ENCODE measurements around the gene CCDC88C. TPM values are rescaled to one million over a fixed set of nuclear protein-coding genes. Genes with fewer than 3 reads are reported as not detected.
"Not testable (repeated sequence)": the region's sequence is repeated elsewhere in the genome, so short reads cannot be mapped to it uniquely, and the experiment has no call there.

Gene CCDC88C
- total RNA-seq, 1 donor, result 174 TPM

GRCh38 chr14:91245616-91246015 lies 172.0 kb downstream of the CCDC88C start:
- H3K27me3 ChIP-seq (ENCODE audit: insufficient read depth, low read length); H3K9me3 ChIP-seq (ENCODE audit: low read depth, low read length); H3K4me3 ChIP-seq (ENCODE audit: low read length): not testable (repeated sequence)
- peaks cover 93% of the 10 kb centered on the region for H3K4me1 ChIP-seq (ENCODE audit: insufficient read depth, low read length)

DNA sequence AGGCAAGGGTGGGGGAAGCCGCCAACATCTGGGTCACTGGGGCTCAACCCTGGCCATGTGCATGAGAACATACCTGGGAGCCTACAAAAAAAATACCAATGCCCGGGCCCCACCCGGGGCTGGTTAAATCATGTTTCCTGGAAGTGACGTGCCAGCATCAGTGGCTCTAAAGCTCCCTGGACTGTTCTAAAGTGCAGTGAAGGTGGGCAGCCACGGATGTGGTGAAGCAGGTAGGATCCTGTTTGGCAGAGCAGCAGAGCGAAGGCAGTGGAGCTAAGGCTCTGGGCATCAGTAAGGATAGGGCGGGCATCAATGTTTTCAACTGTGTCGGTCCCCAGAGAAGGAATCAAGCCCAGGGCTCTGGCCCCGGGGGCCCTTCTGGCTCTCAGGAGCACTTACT lies 172.6 kb downstream of the CCDC88C start:
- Histone ChIP-seq H3K27me3 (ENCODE audit: insufficient read depth, low read length) (no peaks in the 10 kb centered on the region), H3K4me3 (ENCODE audit: low read length) (no peak overlapping the region), H3K9me3 (ENCODE audit: low read depth, low read length) (no peaks in the 10 kb centered on the region), H3K4me1 (ENCODE audit: insufficient read depth, low read length) (peaks cover 87% of the 10 kb centered on the region)

DNA sequence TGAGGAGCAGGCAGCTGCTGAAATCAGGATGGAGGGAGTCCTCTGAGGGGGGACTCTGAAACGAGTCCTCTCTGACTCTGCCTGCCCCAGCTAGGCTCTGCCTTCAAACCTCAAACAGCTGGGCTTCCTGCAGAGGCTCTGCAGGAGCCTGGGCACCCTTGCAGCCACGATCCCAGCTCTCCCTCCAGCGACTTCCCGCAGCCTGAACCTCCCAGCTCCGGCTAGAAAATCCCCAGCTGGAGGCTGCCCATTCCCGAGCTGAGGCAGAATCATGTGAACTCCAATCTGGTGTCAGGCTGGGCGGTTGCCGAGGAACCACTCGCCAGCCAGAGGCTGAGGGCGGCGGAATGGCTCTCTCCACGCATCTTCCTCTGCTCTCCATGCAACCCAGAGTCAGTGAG lies 173.1 kb downstream of the CCDC88C start, which contains the start of gene GPR68:
GPR68 (minus strand) TSS at position 204 of the 401 bp plus-strand sequence. CDS start 9,654 bp downstream, outside the sequence.
- Histone ChIP-seq H3K27me3 (ENCODE audit: insufficient read depth, low read length) (no peaks in the 10 kb centered on the region), H3K4me1 (ENCODE audit: insufficient read depth, low read length) (peaks cover 82% of the 10 kb centered on the region), H3K9me3 (ENCODE audit: low read depth, low read length) (no peaks in the 10 kb centered on the region), H3K4me3 (ENCODE audit: low read length) (peak within 1 kb of the TSS; percentile 20)

DNA sequence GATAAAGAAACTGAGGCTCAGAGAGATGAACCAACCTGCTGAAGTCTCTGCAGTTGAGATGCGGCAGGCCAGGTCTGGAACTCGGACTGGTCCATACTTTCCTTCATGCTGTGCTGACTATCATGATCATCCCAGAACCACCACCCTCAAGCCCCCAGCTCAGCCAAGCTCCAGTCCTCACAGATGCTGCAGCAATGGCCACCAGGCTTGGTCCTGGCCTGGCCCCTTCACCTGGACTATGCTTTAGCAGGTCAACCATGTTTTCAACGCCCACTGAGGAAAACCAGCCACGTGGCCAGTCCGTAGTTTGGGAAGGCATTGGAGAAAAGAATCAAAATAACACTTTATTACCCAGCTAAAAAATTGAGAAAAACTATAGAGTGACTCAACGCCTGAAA lies 174.5 kb downstream of the CCDC88C start:
- Histone ChIP-seq H3K9me3 (ENCODE audit: low read depth, low read length) (no peaks in the 10 kb centered on the region), H3K4me1 (ENCODE audit: insufficient read depth, low read length) (peaks cover 79% of the 10 kb centered on the region), H3K4me3 (ENCODE audit: low read length) (peak overlapping the region; percentile 27), H3K27me3 (ENCODE audit: insufficient read depth, low read length) (no peaks in the 10 kb centered on the region)

DNA sequence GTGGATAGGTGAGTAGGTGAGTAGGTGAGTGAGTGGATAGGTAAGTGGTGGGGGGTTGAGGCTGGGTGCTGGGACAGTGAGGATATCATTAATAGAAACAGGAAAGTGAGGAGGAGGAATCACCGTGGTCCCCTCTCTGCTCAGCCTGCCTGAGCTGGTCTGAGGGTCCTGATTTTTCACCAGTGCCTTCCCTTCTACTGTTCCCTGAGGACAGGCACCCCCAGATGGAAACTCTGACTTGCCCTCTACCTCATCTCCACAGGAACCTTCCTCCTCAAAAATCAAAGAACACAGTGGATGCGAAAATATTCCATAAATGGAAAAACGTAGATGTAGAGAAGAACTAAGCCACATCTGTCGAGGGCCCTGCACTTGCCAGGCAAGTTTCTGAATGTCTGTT lies 175.0 kb downstream of the CCDC88C start:
- peak overlapping the region; percentile 27 for H3K4me3 ChIP-seq (ENCODE audit: low read length)
- no peaks in the 10 kb centered on the region for H3K9me3 ChIP-seq (ENCODE audit: low read depth, low read length)
- H3K27me3 ChIP-seq (ENCODE audit: insufficient read depth, low read length), result no peaks in the 10 kb centered on the region
- peaks cover 77% of the 10 kb centered on the region for H3K4me1 ChIP-seq (ENCODE audit: insufficient read depth, low read length)

- Histone ChIP-seq H3K4me1 (ENCODE audit: insufficient read depth, low read length) (peaks cover 71% of the 10 kb centered on the region), H3K27me3 (ENCODE audit: insufficient read depth, low read length) (no peaks in the 10 kb centered on the region), H3K9me3 (ENCODE audit: low read depth, low read length) (no peaks in the 10 kb centered on the region), H3K4me3 (ENCODE audit: low read length) (peak overlapping the region; percentile 38)
Observed at GRCh38 chr14:91241863-91242262, 175.8 kb downstream of the CCDC88C start.

GRCh38 chr14:91238661-91239060 lies 179.0 kb downstream of the CCDC88C start:
- Histone ChIP-seq H3K4me3 (ENCODE audit: low read length) (no peak overlapping the region), H3K4me1 (ENCODE audit: insufficient read depth, low read length) (peaks cover 52% of the 10 kb centered on the region), H3K9me3 (ENCODE audit: low read depth, low read length) (no peaks in the 10 kb centered on the region), H3K27me3 (ENCODE audit: insufficient read depth, low read length) (no peaks in the 10 kb centered on the region)

GRCh38 chr14:91238085-91238484 lies 179.5 kb downstream of the CCDC88C start:
- no peaks in the 10 kb centered on the region for H3K27me3 ChIP-seq (ENCODE audit: insufficient read depth, low read length)
- peaks cover 52% of the 10 kb centered on the region for H3K4me1 ChIP-seq (ENCODE audit: insufficient read depth, low read length)
- no peaks in the 10 kb centered on the region for H3K9me3 ChIP-seq (ENCODE audit: low read depth, low read length)
- no peak overlapping the region for H3K4me3 ChIP-seq (ENCODE audit: low read length)

GRCh38 chr14:91237219-91237618 lies 180.4 kb downstream of the CCDC88C start:
- H3K4me1 ChIP-seq (ENCODE audit: insufficient read depth, low read length), result peaks cover 52% of the 10 kb centered on the region
- H3K27me3 ChIP-seq (ENCODE audit: insufficient read depth, low read length), result no peaks in the 10 kb centered on the region
- no peaks in the 10 kb centered on the region for H3K9me3 ChIP-seq (ENCODE audit: low read depth, low read length)
- H3K4me3 ChIP-seq (ENCODE audit: low read length), result no peak overlapping the region

DNA sequence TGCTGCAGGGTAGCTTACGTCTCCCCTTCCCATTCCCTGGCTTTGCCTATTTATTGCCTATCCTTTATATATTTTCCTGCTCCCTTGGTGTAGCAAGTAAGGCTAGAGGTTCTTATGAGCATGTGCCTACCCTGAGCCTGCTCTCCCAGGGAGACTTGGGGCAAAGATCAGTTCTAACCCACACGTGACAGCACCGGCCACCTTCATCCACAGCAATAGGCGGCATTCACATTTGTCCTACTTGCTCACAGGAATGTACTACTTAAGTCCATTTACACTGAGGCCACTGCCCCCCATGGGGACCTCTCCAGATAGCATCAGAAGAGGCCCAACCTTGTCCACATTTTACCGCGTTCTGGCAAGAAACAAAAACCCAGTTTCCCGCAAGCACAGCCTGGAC lies 181.8 kb downstream of the CCDC88C start:
- H3K4me3 ChIP-seq (ENCODE audit: low read length), result no peak overlapping the region
- H3K27me3 ChIP-seq (ENCODE audit: insufficient read depth, low read length), result no peaks in the 10 kb centered on the region
- H3K9me3 ChIP-seq (ENCODE audit: low read depth, low read length), result no peaks in the 10 kb centered on the region
- peaks cover 52% of the 10 kb centered on the region for H3K4me1 ChIP-seq (ENCODE audit: insufficient read depth, low read length)

DNA sequence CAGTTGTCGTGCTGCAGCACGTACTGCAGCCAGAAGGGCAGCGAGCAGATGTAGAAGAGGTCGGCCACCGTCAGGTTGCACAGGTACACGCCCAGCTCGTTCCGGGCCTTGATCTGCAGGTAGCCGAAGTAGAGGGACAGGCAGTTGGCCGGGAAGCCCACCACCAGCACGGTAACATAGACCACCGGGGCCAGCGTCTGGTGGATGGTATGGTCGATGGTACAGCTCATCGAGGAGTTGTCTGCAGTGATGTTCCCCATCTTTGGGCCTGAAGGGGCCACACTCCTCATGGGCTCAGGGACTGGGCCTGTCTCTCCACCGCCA lies 182.9 kb downstream of the CCDC88C start:
- peaks cover 61% of the 10 kb centered on the region for H3K4me1 ChIP-seq (ENCODE audit: insufficient read depth, low read length)
- no peak overlapping the region for H3K4me3 ChIP-seq (ENCODE audit: low read length)
- H3K9me3 ChIP-seq (ENCODE audit: low read depth, low read length), result no peaks in the 10 kb centered on the region
- H3K27me3 ChIP-seq (ENCODE audit: insufficient read depth, low read length), result no peaks in the 10 kb centered on the region

DNA sequence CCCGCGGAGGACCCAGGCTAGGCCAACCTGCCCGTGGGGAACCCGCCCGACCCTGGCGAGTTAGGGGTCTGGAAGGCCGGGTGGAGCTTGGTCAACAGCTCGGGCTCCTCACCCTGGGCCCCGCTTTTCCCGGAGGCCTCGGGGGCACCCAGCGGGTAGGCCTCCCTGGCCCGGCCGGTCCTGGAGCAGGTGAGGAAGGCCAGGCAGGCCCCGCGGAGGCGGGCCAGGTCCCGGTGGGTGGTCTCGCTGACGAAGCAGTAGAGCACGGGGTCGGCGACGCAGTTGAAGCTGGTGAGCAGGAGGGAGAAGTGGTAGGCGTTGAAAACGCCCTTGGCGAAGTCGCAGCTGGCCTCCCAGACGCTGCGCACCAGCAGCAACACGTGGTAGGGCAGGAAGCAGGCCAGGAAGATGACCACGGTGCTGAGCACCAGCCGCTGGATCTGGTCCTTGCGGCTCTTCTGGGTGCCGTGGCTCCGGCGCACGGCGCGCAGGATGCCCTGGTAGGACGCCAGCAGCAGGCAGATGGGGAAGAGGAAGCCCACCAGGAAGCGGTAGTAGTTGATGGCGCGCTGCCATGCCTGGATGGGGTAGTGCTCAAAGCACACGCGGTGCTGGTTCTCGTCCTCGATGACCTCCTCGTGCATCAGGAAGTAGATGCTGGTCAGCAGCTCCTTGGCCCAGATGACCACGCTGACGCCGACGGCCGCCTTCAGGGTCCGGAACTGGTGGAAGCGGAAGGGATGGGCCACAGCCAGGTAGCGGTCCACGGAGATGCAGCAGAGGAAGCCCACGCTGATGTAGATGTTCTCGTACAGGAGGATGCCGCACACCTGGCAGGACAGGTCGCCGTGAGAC lies 183.5 kb downstream of the CCDC88C start:
- H3K27me3 ChIP-seq (ENCODE audit: insufficient read depth, low read length), result no peaks in the 10 kb centered on the region
- no peaks in the 10 kb centered on the region for H3K9me3 ChIP-seq (ENCODE audit: low read depth, low read length)
- H3K4me3 ChIP-seq (ENCODE audit: low read length), result no peak overlapping the region
- H3K4me1 ChIP-seq (ENCODE audit: insufficient read depth, low read length), result peaks cover 66% of the 10 kb centered on the region

DNA sequence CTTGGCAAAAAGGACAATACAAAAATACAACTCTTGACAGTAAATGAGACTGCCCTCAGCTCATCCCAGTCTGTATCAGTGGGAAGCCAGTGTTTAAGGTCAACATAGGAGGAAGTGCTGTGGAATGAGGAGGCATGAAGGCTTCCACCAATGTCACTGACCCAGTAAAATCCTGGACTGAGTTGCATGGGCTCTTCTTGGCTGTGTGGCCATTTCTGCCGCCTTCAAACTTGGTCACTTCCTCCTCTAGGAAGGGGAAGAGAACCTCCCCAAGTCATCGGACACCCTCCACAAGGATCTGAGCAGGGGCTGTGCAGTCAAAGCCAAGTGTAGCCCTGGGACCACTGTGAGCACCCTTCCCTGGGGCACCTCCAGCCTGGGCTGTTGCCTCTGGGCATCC lies 185.0 kb downstream of the CCDC88C start:
- Histone ChIP-seq H3K4me1 (ENCODE audit: insufficient read depth, low read length) (peaks cover 72% of the 10 kb centered on the region), H3K27me3 (ENCODE audit: insufficient read depth, low read length) (no peaks in the 10 kb centered on the region), H3K4me3 (ENCODE audit: low read length) (no peak overlapping the region), H3K9me3 (ENCODE audit: low read depth, low read length) (no peaks in the 10 kb centered on the region)

DNA sequence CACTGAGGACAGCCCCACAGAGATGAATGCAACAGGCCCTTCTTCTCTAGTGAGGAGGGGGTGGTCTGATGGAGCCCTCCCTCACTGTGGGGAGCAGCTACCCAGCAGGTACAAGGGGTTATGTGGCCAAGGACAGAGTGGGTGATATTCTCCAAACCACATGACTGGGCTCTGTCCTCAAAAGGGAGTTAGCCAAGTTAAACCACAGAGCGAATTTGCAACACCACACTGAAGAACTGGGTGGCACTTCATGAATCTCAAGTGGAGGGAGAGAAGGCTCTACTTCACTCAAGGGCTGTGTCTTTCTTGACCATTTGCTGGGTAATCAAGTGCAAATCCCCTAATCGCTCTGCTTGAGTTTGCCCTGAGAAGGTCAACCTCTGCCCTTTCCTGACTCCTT lies 185.6 kb downstream of the CCDC88C start:
- H3K4me3 ChIP-seq (ENCODE audit: low read length), result no peak overlapping the region
- H3K27me3 ChIP-seq (ENCODE audit: insufficient read depth, low read length), result no peaks in the 10 kb centered on the region
- peaks cover 78% of the 10 kb centered on the region for H3K4me1 ChIP-seq (ENCODE audit: insufficient read depth, low read length)
- H3K9me3 ChIP-seq (ENCODE audit: low read depth, low read length), result no peaks in the 10 kb centered on the region

DNA sequence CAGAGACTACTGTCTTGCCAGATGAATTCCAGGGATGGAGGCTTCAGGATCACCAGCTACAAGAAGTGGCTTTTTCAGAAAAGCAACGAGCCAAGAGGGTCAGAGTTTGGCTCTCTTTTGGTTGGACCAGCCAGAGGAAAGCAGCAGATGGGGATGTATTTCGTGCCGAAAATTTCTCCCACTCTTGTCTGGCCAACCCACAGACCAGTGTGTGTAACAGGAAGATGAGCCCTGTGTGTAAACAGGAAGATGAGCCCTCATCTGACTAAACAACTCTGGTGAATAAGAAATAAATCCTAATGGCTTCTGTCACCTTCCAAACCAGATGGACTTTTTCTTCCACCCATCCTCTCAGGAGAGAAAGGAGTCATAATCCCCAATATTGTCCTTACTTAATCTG lies 186.2 kb downstream of the CCDC88C start:
- Histone ChIP-seq H3K4me1 (ENCODE audit: insufficient read depth, low read length) (peaks cover 84% of the 10 kb centered on the region), H3K4me3 (ENCODE audit: low read length) (no peak overlapping the region), H3K9me3 (ENCODE audit: low read depth, low read length) (no peaks in the 10 kb centered on the region), H3K27me3 (ENCODE audit: insufficient read depth, low read length) (no peaks in the 10 kb centered on the region)

GRCh38 chr14:91230397-91231035 lies 187.1 kb downstream of the CCDC88C start:
- H3K9me3 ChIP-seq (ENCODE audit: low read depth, low read length), result no peaks in the 10 kb centered on the region
- no peak overlapping the region for H3K4me3 ChIP-seq (ENCODE audit: low read length)
- H3K27me3 ChIP-seq (ENCODE audit: insufficient read depth, low read length), result no peaks in the 10 kb centered on the region
- H3K4me1 ChIP-seq (ENCODE audit: insufficient read depth, low read length), result peaks cover 89% of the 10 kb centered on the region
